H1 (cell line): ENCODE results near the gene RBM14. TPM values are rescaled to one million over a fixed set of nuclear protein-coding genes. Genes with fewer than 3 reads are reported as not detected.
"Not testable (repeated sequence)": the region's sequence is repeated elsewhere in the genome, so short reads cannot be mapped to it uniquely, and the experiment has no call there.

ENCODE experiments used
- CTCF ChIA-PET: fragments of 300-600 bp; sonication (Branson Sonifier 250); formaldehyde crosslinking; loops from one replicate; lab custom pipeline; 2021; ENCODE audit not compliant: partially characterized antibody; lab: Charles Lee
- POLR2A ChIA-PET: fragments of 300-600 bp; sonication (Branson Sonifier 250); formaldehyde crosslinking; loops from one replicate; lab custom pipeline; 2021; ENCODE audit warnings: inconsistent platforms; ENCODE audit not compliant: partially characterized antibody; lab: Charles Lee
- DNase-seq, 2 experiments: peaks; one replicate each; pipeline versions ENCODE4 v3.0.0 to v3.0.0-alpha.2; 2010 to 2022; ENCODE audit warnings: low spot score in 2 of 2, low read depth in 1 of 2, mixed read lengths in 1 of 2
- FAIRE-seq: peaks from 2 replicates; lab custom pipeline; 2011; peaks lifted over from hg19 to GRCh38; lab: Jason Lieb, UNC
- H2AFZ ChIP-seq: 2 replicates; pipeline ENCODE4 v1.8.1; 2012; ENCODE audit warnings: low read length, inconsistent platforms
- H2AK5ac ChIP-seq: 2 replicates; pipeline ENCODE4 v1.6.1; 2013; ENCODE audit warnings: low read depth, low read length
- H2BK120ac ChIP-seq: replicated peaks from 2 replicates; pipeline ENCODE3; 2013; ENCODE audit warnings: low read depth, low read length, inconsistent platforms
- H2BK12ac ChIP-seq: 2 replicates; pipeline ENCODE4 v1.6.1; 2013; ENCODE audit warnings: low read depth, low read length
- H2BK15ac ChIP-seq: 2 replicates; pipeline ENCODE4 v1.6.1; 2013; ENCODE audit warnings: low read length
- H2BK20ac ChIP-seq: 2 replicates; pipeline ENCODE4 v1.6.1; 2013; ENCODE audit warnings: low read length
- H2BK5ac ChIP-seq: 2 replicates; pipeline ENCODE4 v1.6.1; 2013; ENCODE audit warnings: low read depth, low read length
- H3K14ac ChIP-seq: 2 replicates; pipeline ENCODE4 v1.6.1; 2013; ENCODE audit warnings: inconsistent platforms; ENCODE audit not compliant: insufficient read length
- H3K18ac ChIP-seq: 2 replicates; pipeline ENCODE4 v1.6.1; 2013; ENCODE audit warnings: low read length; ENCODE audit errors: extremely low read depth
- H3K23ac ChIP-seq: 2 replicates; pipeline ENCODE4 v1.6.1; 2013; ENCODE audit warnings: inconsistent platforms; ENCODE audit not compliant: insufficient read length
- H3K23me2 ChIP-seq: 2 replicates; pipeline ENCODE4 v1.6.1; 2013; ENCODE audit warnings: low read depth, low read length
- H3K27ac ChIP-seq: 2 replicates; pipeline ENCODE4 v1.6.1; 2011; ENCODE audit warnings: low read depth, low read length, inconsistent platforms
- H3K27me3 ChIP-seq, 4 experiments: replicated peaks in 1 of 4; 1 replicate in 1 of 4; 2 replicates in 3 of 4; pipeline versions ENCODE4 v1.6.1 to v1.8.1; 2011 to 2013; ENCODE audit warnings: low read length in 3 of 4, mild to moderate bottlenecking in 3 of 4, inconsistent platforms in 2 of 4, mixed read lengths in 2 of 4, moderate library complexity in 1 of 4; ENCODE audit not compliant: control insufficient read depth in 3 of 4, insufficient read depth in 3 of 4; ENCODE audit errors: extremely low read depth in 1 of 4
- H3K36me3 ChIP-seq, 4 experiments: 2 replicates each; pipeline versions ENCODE4 v1.6.1 to v1.8.1; 2011 to 2013; ENCODE audit warnings: mild to moderate bottlenecking in 4 of 4, low read length in 3 of 4, moderate library complexity in 2 of 4, control low read depth in 1 of 4, inconsistent platforms in 1 of 4; ENCODE audit not compliant: insufficient read depth in 4 of 4, control insufficient read depth in 2 of 4
- H3K4ac ChIP-seq: replicated peaks from 2 replicates; pipeline ENCODE3; 2013; ENCODE audit warnings: low read length, low read depth, mixed read lengths, inconsistent platforms; ENCODE audit not compliant: insufficient read length
- H3K4me1 ChIP-seq, 4 experiments: replicated peaks in 1 of 4; 1 replicate in 1 of 4; 2 replicates in 3 of 4; pipeline versions ENCODE4 v1.6.1 to v1.8.1; 2011 to 2013; ENCODE audit warnings: low read length in 3 of 4, inconsistent platforms in 2 of 4, mixed read lengths in 1 of 4; ENCODE audit not compliant: insufficient read depth in 4 of 4, control insufficient read depth in 3 of 4
- H3K4me2 ChIP-seq, 2 experiments: 2 replicates each; pipeline versions ENCODE4 v1.6.1 to v1.8.1; 2011 to 2013; ENCODE audit warnings: low read depth in 2 of 2, low read length in 2 of 2, control low read depth in 1 of 2, inconsistent platforms in 1 of 2, mild to moderate bottlenecking in 1 of 2; ENCODE audit not compliant: insufficient read depth in 1 of 2
- H3K4me3 ChIP-seq, 4 experiments: fragments of 200-600, 300-600 bp in 1 of 4; sonication (generic), shearing (Covaris generic), sonication (Bioruptor Twin) in 1 of 4; 2 replicates each; pipeline versions ENCODE4 v1.5.1 to v1.8.1; 2011 to 2016; ENCODE audit warnings: low read length in 4 of 4, low read depth in 3 of 4, control low read depth in 2 of 4, inconsistent platforms in 2 of 4, mild to moderate bottlenecking in 2 of 4, mixed read lengths in 1 of 4, moderate library complexity in 1 of 4; ENCODE audit not compliant: insufficient read depth in 2 of 4; ENCODE audit errors: extremely low read depth in 1 of 4
- H3K56ac ChIP-seq: replicated peaks from 2 replicates; pipeline ENCODE3; 2013; ENCODE audit warnings: low read depth, mild to moderate bottlenecking, mixed read lengths, low read length, inconsistent platforms; ENCODE audit not compliant: insufficient read length
- H3K79me1 ChIP-seq: 2 replicates; pipeline ENCODE4 v1.6.1; 2013; ENCODE audit warnings: low read depth, low read length, control low read depth
- H3K79me2 ChIP-seq, 2 experiments: 2 replicates each; pipeline versions ENCODE4 v1.6.1 to v1.8.1; 2012 to 2013; ENCODE audit warnings: low read length in 2 of 2, mild to moderate bottlenecking in 2 of 2, inconsistent platforms in 1 of 2; ENCODE audit not compliant: insufficient read depth in 2 of 2, control insufficient read depth in 1 of 2
- H3K9ac ChIP-seq, 4 experiments: replicated peaks in 1 of 4; 1 replicate in 1 of 4; 2 replicates in 3 of 4; pipeline versions ENCODE4 v1.6.1 to v1.8.1; 2011 to 2013; ENCODE audit warnings: low read depth in 3 of 4, low read length in 3 of 4, control low read depth in 2 of 4, mild to moderate bottlenecking in 2 of 4, moderate library complexity in 2 of 4, inconsistent platforms in 1 of 4; ENCODE audit errors: extremely low read depth in 1 of 4
- H3K9me3 ChIP-seq, 2 experiments: 2 replicates each; pipeline versions ENCODE4 v1.6.1 to v1.8.1; 2012 to 2013; ENCODE audit warnings: mild to moderate bottlenecking in 2 of 2, moderate library complexity in 2 of 2, control low read depth in 1 of 2, inconsistent platforms in 1 of 2, low read depth in 1 of 2, low read length in 1 of 2, mixed read lengths in 1 of 2; ENCODE audit not compliant: insufficient read depth in 2 of 2
- H4K20me1 ChIP-seq, 2 experiments: replicated peaks in 1 of 2; 2 replicates each; pipeline versions ENCODE3 to v1.8.1; 2011 to 2013; ENCODE audit warnings: inconsistent platforms in 2 of 2, low read length in 2 of 2, mild to moderate bottlenecking in 1 of 2; ENCODE audit not compliant: insufficient read depth in 2 of 2, control insufficient read depth in 1 of 2
- H4K5ac ChIP-seq: 2 replicates; pipeline ENCODE4 v1.6.1; 2013; ENCODE audit warnings: low read length, low read depth, mixed read lengths, inconsistent platforms; ENCODE audit not compliant: insufficient read length
- H4K8ac ChIP-seq: 2 replicates; pipeline ENCODE4 v1.8.0; 2013; ENCODE audit warnings: mild to moderate bottlenecking, moderate library complexity, low read length, inconsistent platforms; ENCODE audit not compliant: insufficient read depth; ENCODE audit errors: extremely low read depth
- H4K91ac ChIP-seq: replicated peaks from 2 replicates; pipeline ENCODE3; 2013; ENCODE audit warnings: low read length, mixed read lengths, inconsistent platforms; ENCODE audit not compliant: insufficient read length
- CHD2 ChIP-seq: IDR thresholded peaks from 2 replicates; pipeline ENCODE4 v1.6.1; 2012; ENCODE audit warnings: low read length, improper control_type of control experiment
- NANOG ChIP-seq: IDR thresholded peaks from 2 replicates; pipeline ENCODE4 v1.6.1; 2011; ENCODE audit warnings: low read length, low read depth, mild to moderate bottlenecking, inconsistent platforms; ENCODE audit not compliant: insufficient read depth, poor library complexity, severe bottlenecking
- WGBS, 2 experiments: shearing (Covaris generic) in 1 of 2; methylation state at CpG; one replicate each; pipeline versions ENCODE4 v1.1.6 to v1.1.7; 2013 to 2015; ENCODE audit warnings: low lambda C conversion rate in 2 of 2, mixed read lengths in 2 of 2, inconsistent platforms in 1 of 2, low coverage in 1 of 2, missing lambda C conversion rate in 1 of 2; ENCODE audit not compliant: insufficient replicate concordance in 2 of 2, insufficient coverage in 1 of 2, insufficient read length in 1 of 2; ENCODE audit errors: extremely low coverage in 1 of 2, missing lambda C conversion rate in 1 of 2; 5-methylcytosine and 5-hydroxymethylcytosine counted together
- polyA plus RNA-seq, 7 experiments: library from polyadenylated mRNA; depleted of rRNA in 3 of 7; stranded (reverse) in 5 of 7; unstranded in 2 of 7; fragments of >200 nt in 5 of 7; fragments of 200-250 nt in 2 of 7; gene quantifications; 1 replicate in 5 of 7; 2 replicates in 1 of 7; 4 replicates in 1 of 7; pipeline versions ENCODE4 v1.2.1 to v1.2.3, GENCODE V29; 2011 to 2013; ENCODE audit warnings: missing spikeins in 2 of 7, mixed read lengths in 2 of 7
- total RNA-seq: library from RNA; stranded (reverse); fragmentation: NEBNext Ultra II Directional; extraction: Animal tissue kit (Norgen Biotek cat#: 25700); gene quantifications from 2 replicates; pipeline ENCODE4 v1.2.1, GENCODE V29; 2021
- TF ChIP-seq, protein P1 (sequence below): IDR thresholded peaks from 2 replicates; pipeline ENCODE4 v1.6.1; 2012; ENCODE audit warnings: inconsistent platforms

Gene RBM14
- total and polyA plus RNA-seq, 2 of the 8 experiments (the other 6 are each of a cell fraction or from before 2014, with no cell fraction given), result 67.2 to 142 TPM

DNA sequence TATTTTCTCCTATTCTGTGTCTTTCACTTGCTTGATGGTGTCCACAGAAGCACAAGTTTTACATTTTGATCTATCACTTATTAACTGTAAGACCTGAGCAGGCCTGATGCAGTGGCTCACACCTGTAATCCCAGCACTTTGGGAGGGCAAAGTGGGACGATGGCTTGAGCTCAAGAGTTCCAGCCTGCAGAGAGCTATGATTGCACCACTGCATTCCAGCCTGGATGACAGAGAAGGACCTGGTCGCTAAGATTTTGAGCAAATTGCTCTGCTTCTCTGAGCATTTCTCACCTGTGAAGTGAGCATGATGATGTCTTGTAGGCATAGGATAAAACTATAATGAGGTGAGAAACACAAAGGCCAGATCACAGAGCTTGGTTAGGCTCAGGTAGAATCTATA, 30.3 kb upstream of the RBM14 start (continued):
- TF ChIP-seq CHD2 (no peak), NANOG (no peak)
- TF ChIP-seq, protein P1, sequence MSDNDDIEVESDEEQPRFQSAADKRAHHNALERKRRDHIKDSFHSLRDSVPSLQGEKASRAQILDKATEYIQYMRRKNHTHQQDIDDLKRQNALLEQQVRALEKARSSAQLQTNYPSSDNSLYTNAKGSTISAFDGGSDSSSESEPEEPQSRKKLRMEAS, result no peak

DNA sequence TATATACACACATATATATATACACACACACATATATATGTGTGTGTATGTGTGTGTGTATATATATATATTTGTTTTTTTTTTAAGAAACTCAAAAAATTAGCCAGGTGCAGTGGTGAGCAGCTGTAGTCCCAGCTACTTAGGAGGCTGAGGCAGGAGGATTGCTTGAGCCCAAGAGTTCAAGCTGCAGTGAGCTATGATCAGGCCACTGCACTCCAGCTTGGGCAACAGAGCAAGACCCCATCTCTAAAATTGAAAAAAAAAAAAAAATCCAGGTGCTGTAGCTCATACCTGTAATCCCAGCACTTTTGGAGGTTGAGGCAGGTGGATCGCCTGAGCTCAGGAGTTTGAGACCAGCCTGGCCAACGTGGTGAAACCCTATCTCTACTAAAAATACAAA, 27.1 kb upstream of the RBM14 start:
- H3K4me3 ChIP-seq, H3K23ac ChIP-seq, H4K91ac ChIP-seq, H3K9ac ChIP-seq, H4K20me1 ChIP-seq, H3K4me2 ChIP-seq, H3K79me2 ChIP-seq, H2BK5ac ChIP-seq, H3K79me1 ChIP-seq, H2BK15ac ChIP-seq, H2BK120ac ChIP-seq, H2BK20ac ChIP-seq, H3K14ac ChIP-seq, H4K8ac ChIP-seq, H3K27ac ChIP-seq, H3K36me3 ChIP-seq, DNase-seq, H4K5ac ChIP-seq, FAIRE-seq, H3K27me3 ChIP-seq, H3K4ac ChIP-seq, H2BK12ac ChIP-seq, H3K56ac ChIP-seq, H3K18ac ChIP-seq, H3K23me2 ChIP-seq, H2AFZ ChIP-seq, H2AK5ac ChIP-seq: not testable (repeated sequence)
- WGBS, 2 experiments, result 87% methylated on average over 2 of the region's 2 CpGs; no CpG with 5 or more reads in 1 of the 2 experiments
- ChIA-PET CTCF (interaction anchor here (0.6 to 1.0 kb wide), 2 partner anchors 10 to 134 kb away, joined by 3 to 4 read pairs; no protein-coding TSS in a partner anchor), POLR2A (interaction anchor here (0.7 to 65.3 kb wide), 2 partner anchors 13 to 53 kb away, joined by 3 to 2165 read pairs; partner anchors contain the start of genes RBM14 and RBM4)
- Histone ChIP-seq H3K4me1 (peaks cover 0 to 11% (median 7%) of the 10 kb centered on the region in 4 experiments; a peak in 6 of 7 replicates), H3K9me3 (peaks cover 13 to 25% of the 10 kb centered on the region in 2 experiments)
